ENCODE measurements around the gene OR11H7.
"Not testable (repeated sequence)": the region's sequence is repeated elsewhere in the genome, so short reads cannot be mapped to it uniquely, and the experiment has no call there.

The OR11H7 gene

GRCh38 chr14:20278414-20278813 lies 49.6 kb downstream of the OR11H7 start:
- H3K27ac ChIP-seq (replicated peaks), result no peak overlapping the region
- no peak overlapping the region for H3K4me3 ChIP-seq (replicated peaks; ENCODE audit: insufficient read depth, low read length)
- TF ChIP-seq GABPA (IDR thresholded peaks at IDR 0.05; ENCODE audit: low read depth) (no peak), POLR2AphosphoS5 (IDR thresholded peaks at IDR 0.05; ENCODE audit: low read depth) (no peak), REST (IDR thresholded peaks at IDR 0.05; ENCODE audit: insufficient replicate concordance, low read depth) (no peak), CTCF (IDR thresholded peaks at IDR 0.05; ENCODE audit: insufficient read depth, low read length) (no peak), SPI1 (IDR thresholded peaks at IDR 0.05; ENCODE audit: borderline replicate concordance, low read depth) (peak; percentile 57; the same call in 1 of the 2 replicates)
- H3K27me3 ChIP-seq (ENCODE audit: insufficient read depth, poor library complexity, severe bottlenecking), result no peaks in the 10 kb centered on the region
- peak; percentile 11 to 47 for DNase-seq (ENCODE audit: low read depth in 1 of 2, low spot score in 1 of 2)

GRCh38 chr14:20280265-20280664 lies 51.5 kb downstream of the OR11H7 start:
- H3K27ac ChIP-seq (replicated peaks); H3K27me3 ChIP-seq (ENCODE audit: insufficient read depth, poor library complexity, severe bottlenecking); DNase-seq (ENCODE audit: low read depth in 1 of 2, low spot score in 1 of 2); H3K4me3 ChIP-seq (replicated peaks; ENCODE audit: insufficient read depth, low read length): not testable (repeated sequence)
